SK-N-SH (cell line): ENCODE results near the gene CSNK2A2. TPM values are rescaled to one million over a fixed set of nuclear protein-coding genes. Genes with fewer than 3 reads are reported as not detected.

Experiments used
- CTCF ChIA-PET: fragments of 300-600, 350-600 bp; formaldehyde crosslinking; extraction: SDS; loops from one replicate; lab custom pipeline; 2021; lab: Yijun Ruan, JAX
- POLR2A ChIA-PET: fragments of 350-600 bp; sonication (Branson Sonifier 250); formaldehyde crosslinking; extraction: SDS; loops from one replicate; lab custom pipeline; 2020; ENCODE audit warnings: antibody characterized with exemption, inconsistent platforms; lab: Yijun Ruan, JAX
- DNase-seq: peaks from one replicate; pipeline ENCODE4 v3.0.0; 2012
- H2AFZ ChIP-seq: fragments of 200-600 bp; sonication (generic); 2 replicates; pipeline ENCODE4 v1.8.1; 2016; ENCODE audit warnings: antibody characterized with exemption, mild to moderate bottlenecking, low read depth
- H3F3A ChIP-seq: fragments of 200-600 bp; sonication (generic); replicated peaks from 2 replicates; pipeline ENCODE3; 2016; ENCODE audit warnings: antibody characterized with exemption, mild to moderate bottlenecking; ENCODE audit not compliant: insufficient read depth
- H3K27ac ChIP-seq, 2 experiments: fragments of 200-500 bp in 1 of 2; fragments of 200-600 bp in 1 of 2; sonication (Bioruptor generic) in 1 of 2; sonication (generic), shearing (Covaris generic) in 1 of 2; 2 replicates each; pipeline versions ENCODE4 v1.5.1 to v1.6.1; 2014 to 2016; ENCODE audit warnings: low read depth in 2 of 2, inconsistent platforms in 1 of 2, low read length in 1 of 2, mild to moderate bottlenecking in 1 of 2, mixed read lengths in 1 of 2
- H3K27me3 ChIP-seq: fragments of 200-600 bp; sonication (generic), shearing (Covaris generic); 2 replicates; pipeline ENCODE4 v1.6.1; 2016; ENCODE audit warnings: mixed run types; ENCODE audit not compliant: insufficient read depth
- H3K36me3 ChIP-seq, 2 experiments: fragments of 200-500 bp in 1 of 2; fragments of 200-600 bp in 1 of 2; sonication (Bioruptor generic) in 1 of 2; sonication (generic) in 1 of 2; replicated peaks in 1 of 2; 2 replicates each; pipeline versions ENCODE3 to v1.5.1; 2014 to 2016; ENCODE audit warnings: low read length in 1 of 2, mild to moderate bottlenecking in 1 of 2; ENCODE audit not compliant: insufficient read depth in 2 of 2, control insufficient read depth in 1 of 2
- H3K4me1 ChIP-seq, 2 experiments: fragments of 200-500 bp in 1 of 2; fragments of 200-600 bp in 1 of 2; sonication (Bioruptor generic) in 1 of 2; sonication (generic), shearing (Covaris generic) in 1 of 2; 2 replicates each; pipeline versions ENCODE4 v1.5.1 to v1.6.1; 2014 to 2016; ENCODE audit warnings: low read depth in 1 of 2, low read length in 1 of 2, mixed run types in 1 of 2; ENCODE audit not compliant: insufficient read depth in 2 of 2, control insufficient read depth in 1 of 2
- H3K4me2 ChIP-seq: fragments of 200-600 bp; sonication (generic), shearing (Covaris generic); 2 replicates; pipeline ENCODE4 v1.6.1; 2017; ENCODE audit warnings: mixed run types
- H3K4me3 ChIP-seq, 2 experiments: fragments of 200-500 bp in 1 of 2; fragments of 200-600 bp in 1 of 2; sonication (Bioruptor generic) in 1 of 2; sonication (generic), shearing (Covaris generic) in 1 of 2; 2 replicates each; pipeline versions ENCODE4 v1.5.1 to v1.8.1; 2014 to 2016; ENCODE audit warnings: low read depth in 2 of 2, inconsistent platforms in 1 of 2, low read length in 1 of 2, mild to moderate bottlenecking in 1 of 2, mixed read lengths in 1 of 2, moderate library complexity in 1 of 2
- H3K79me2 ChIP-seq: fragments of 200-600 bp; sonication (generic); 2 replicates; pipeline ENCODE4 v1.8.1; 2017; ENCODE audit warnings: mild to moderate bottlenecking; ENCODE audit not compliant: insufficient read depth
- H3K9ac ChIP-seq: fragments of 200-600 bp; sonication (generic); 2 replicates; pipeline ENCODE4 v1.6.1; 2017; ENCODE audit warnings: mixed run types
- H3K9me2 ChIP-seq: fragments of 200-600 bp; sonication (generic); 2 replicates; pipeline ENCODE4 v1.6.1; 2017; ENCODE audit warnings: mixed run types
- H3K9me3 ChIP-seq: fragments of 200-600 bp; sonication (generic); 2 replicates; pipeline ENCODE4 v1.6.1; 2017; ENCODE audit warnings: mixed run types, mild to moderate bottlenecking, moderate library complexity
- H4K20me1 ChIP-seq: fragments of 200-600 bp; sonication (generic); 2 replicates; pipeline ENCODE4 v1.6.1; 2017; ENCODE audit warnings: mild to moderate bottlenecking, mixed run types; ENCODE audit not compliant: insufficient read depth
- CHD2 ChIP-seq: fragments of 150-350 bp; IDR thresholded peaks from 2 replicates; pipeline ENCODE4 v1.6.1; 2018; ENCODE audit warnings: low read length; ENCODE audit not compliant: partially characterized antibody
- EP300 ChIP-seq, 2 experiments: IDR thresholded peaks; 2 replicates each; pipeline versions ENCODE4 v1.4.0 to v1.6.1; 2012; ENCODE audit warnings: borderline replicate concordance in 1 of 2, low read depth in 1 of 2, low read length in 1 of 2
- EZH2phosphoT487 ChIP-seq: fragments of 200-600 bp; sonication (generic); IDR thresholded peaks from 2 replicates; pipeline ENCODE4 v1.6.1; 2017; ENCODE audit warnings: low read depth, mixed run types, mild to moderate bottlenecking, antibody characterized with exemption, moderate library complexity, borderline replicate concordance
- FOXJ3 ChIP-seq: sonication (generic); formaldehyde crosslinking; IDR thresholded peaks from 2 replicates; pipeline ENCODE4 v1.5.1; 2020; ENCODE audit warnings: mild to moderate bottlenecking, missing genetic modification reagents
- GABPA ChIP-seq: IDR thresholded peaks from 2 replicates; pipeline ENCODE4 v1.4.0; 2012; ENCODE audit warnings: low read depth, mild to moderate bottlenecking
- GATA2 ChIP-seq: sonication (generic); formaldehyde crosslinking; IDR thresholded peaks from 2 replicates; pipeline ENCODE4 v1.5.0; 2020; ENCODE audit warnings: mild to moderate bottlenecking, missing genetic modification reagents
- IRF3 ChIP-seq: fragments of 150-350 bp; IDR thresholded peaks from 2 replicates; pipeline ENCODE4 v1.6.1; 2016; ENCODE audit warnings: mild to moderate bottlenecking, low read depth, low read length
- MXI1 ChIP-seq: IDR thresholded peaks from 2 replicates; pipeline ENCODE4 v1.6.1; 2012; ENCODE audit warnings: mild to moderate bottlenecking, low read depth, low read length, improper control_type of control experiment
- NRF1 ChIP-seq: IDR thresholded peaks from 2 replicates; pipeline ENCODE4 v1.6.1; 2012; ENCODE audit warnings: low read depth, mild to moderate bottlenecking, low read length
- POLR2AphosphoS5 ChIP-seq: IDR thresholded peaks from 2 replicates; pipeline ENCODE4 v1.6.1; 2012; ENCODE audit warnings: low read depth, low read length
- RCOR1 ChIP-seq: fragments of 150-350 bp; IDR thresholded peaks from 2 replicates; pipeline ENCODE4 v1.6.1; 2017; ENCODE audit warnings: antibody characterized with exemption, low read length
- REST ChIP-seq: IDR thresholded peaks from 2 replicates; pipeline ENCODE4 v1.6.1; 2012; ENCODE audit warnings: mild to moderate bottlenecking, low read depth, low read length, moderate library complexity
- RXRA ChIP-seq: IDR thresholded peaks from 2 replicates; pipeline ENCODE4 v1.4.0; 2012; ENCODE audit warnings: low read depth, mild to moderate bottlenecking, borderline replicate concordance
- YY1 ChIP-seq: IDR thresholded peaks from 2 replicates; pipeline ENCODE4 v1.4.0; 2012; ENCODE audit warnings: low read depth, mild to moderate bottlenecking
- WGBS: methylation state at CpG from one replicate; pipeline ENCODE4 v1.1.6; 2017; ENCODE audit warnings: low lambda C conversion rate; 5-methylcytosine and 5-hydroxymethylcytosine counted together
- polyA plus RNA-seq, 3 experiments: library from polyadenylated mRNA; depleted of rRNA; stranded (reverse); fragments of >200 nt; gene quantifications; 2 replicates each; pipeline ENCODE4 v1.2.3, GENCODE V29; 2012
- TF ChIP-seq, protein P1 (sequence below): IDR thresholded peaks from 2 replicates; pipeline ENCODE4 v1.4.0; 2012; ENCODE audit warnings: low read depth
- TF ChIP-seq, protein P2 (sequence below): fragments of 150-350 bp; IDR thresholded peaks from 2 replicates; pipeline ENCODE4 v1.6.1; 2017; ENCODE audit warnings: antibody characterized with exemption, low read length, low read depth, borderline replicate concordance

CSNK2A2 gene
- polyA plus RNA-seq, 1 of the 3 experiments (the other 2 are of a cell fraction) = 25.8 TPM

DNA sequence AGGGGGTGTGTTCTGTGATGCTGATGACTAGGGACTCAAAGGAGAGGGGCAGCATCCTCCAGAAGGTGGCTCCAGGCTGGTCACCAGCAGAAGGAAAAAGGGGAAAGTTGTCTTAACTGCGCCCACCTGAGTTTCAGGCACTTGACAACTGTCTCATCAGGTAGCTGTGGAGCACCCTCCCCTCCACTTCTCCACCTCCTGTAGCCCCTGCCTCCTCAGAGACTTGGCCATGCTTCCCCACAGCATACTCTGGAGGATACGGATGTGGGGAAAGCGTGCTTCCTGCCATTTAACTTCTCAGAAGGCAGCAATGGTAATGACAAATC lies 86.6 kb downstream of the CSNK2A2 start:
- Histone ChIP-seq H4K20me1 (no peaks in the 10 kb centered on the region), H3K27me3 (no peaks in the 10 kb centered on the region), H3K9ac (no peak overlapping the region), H3K27ac (peak overlapping the region in 1 of 2 experiments; percentile 51; a peak in 2 of 4 replicates), H3K9me2 (no peaks in the 10 kb centered on the region), H3K4me2 (peak overlapping the region; percentile 47; the same call in 1 of the 2 replicates), H3K4me1 (peaks cover 9 to 42% of the 10 kb centered on the region in 2 experiments; a peak in 3 of 4 replicates), H3K4me3 (no peak overlapping the region), H3F3A (no peaks in the 10 kb centered on the region), H3K36me3 (peaks cover 27 to 33% of the 10 kb centered on the region in 2 experiments), H3K79me2 (no peaks in the 10 kb centered on the region), H3K9me3 (no peaks in the 10 kb centered on the region), H2AFZ (no peak overlapping the region)
- CTCF ChIA-PET = interaction anchor here (1.4 kb wide), 1 partner anchor 79 kb away, joined by 5 read pairs; no protein-coding TSS in a partner anchor
- POLR2A ChIA-PET = interaction anchor here (1.0 kb wide), 1 partner anchor 18 kb away, joined by 3 read pairs; the partner anchor contains the start of gene CFAP20
- DNase-seq = no peak
- WGBS = 91% methylated on average over 3 of the region's 3 CpGs
- TF ChIP-seq RXRA (no peak), GATA2 (CRISPR knock-in tag) (no peak), FOXJ3 (no peak), NRF1 (no peak), CHD2 (no peak), GABPA (no peak), RCOR1 (no peak), REST (no peak), EZH2phosphoT487 (no peak), IRF3 (no peak), YY1 (no peak), MXI1 (no peak), POLR2AphosphoS5 (no peak), EP300 (IDR thresholded peaks at IDR 0.05; ENCODE audit: borderline replicate concordance in 1 of 2, low read depth in 1 of 2, low read length in 1 of 2) (no peak)
- TF ChIP-seq, protein P1, sequence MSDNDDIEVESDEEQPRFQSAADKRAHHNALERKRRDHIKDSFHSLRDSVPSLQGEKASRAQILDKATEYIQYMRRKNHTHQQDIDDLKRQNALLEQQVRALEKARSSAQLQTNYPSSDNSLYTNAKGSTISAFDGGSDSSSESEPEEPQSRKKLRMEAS = no peak
- TF ChIP-seq, protein P2, sequence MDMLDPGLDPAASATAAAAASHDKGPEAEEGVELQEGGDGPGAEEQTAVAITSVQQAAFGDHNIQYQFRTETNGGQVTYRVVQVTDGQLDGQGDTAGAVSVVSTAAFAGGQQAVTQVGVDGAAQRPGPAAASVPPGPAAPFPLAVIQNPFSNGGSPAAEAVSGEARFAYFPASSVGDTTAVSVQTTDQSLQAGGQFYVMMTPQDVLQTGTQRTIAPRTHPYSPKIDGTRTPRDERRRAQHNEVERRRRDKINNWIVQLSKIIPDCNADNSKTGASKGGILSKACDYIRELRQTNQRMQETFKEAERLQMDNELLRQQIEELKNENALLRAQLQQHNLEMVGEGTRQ = no peak
